ENCODE data around the gene ZSCAN22. TPM values are rescaled to one million over a fixed set of nuclear protein-coding genes. Genes with fewer than 3 reads are reported as not detected.

Gene ZSCAN22
- total and polyA plus RNA-seq, 2 of the 4 experiments (the other 2 are of a cell fraction), result 2.2 to 2.5 TPM

DNA sequence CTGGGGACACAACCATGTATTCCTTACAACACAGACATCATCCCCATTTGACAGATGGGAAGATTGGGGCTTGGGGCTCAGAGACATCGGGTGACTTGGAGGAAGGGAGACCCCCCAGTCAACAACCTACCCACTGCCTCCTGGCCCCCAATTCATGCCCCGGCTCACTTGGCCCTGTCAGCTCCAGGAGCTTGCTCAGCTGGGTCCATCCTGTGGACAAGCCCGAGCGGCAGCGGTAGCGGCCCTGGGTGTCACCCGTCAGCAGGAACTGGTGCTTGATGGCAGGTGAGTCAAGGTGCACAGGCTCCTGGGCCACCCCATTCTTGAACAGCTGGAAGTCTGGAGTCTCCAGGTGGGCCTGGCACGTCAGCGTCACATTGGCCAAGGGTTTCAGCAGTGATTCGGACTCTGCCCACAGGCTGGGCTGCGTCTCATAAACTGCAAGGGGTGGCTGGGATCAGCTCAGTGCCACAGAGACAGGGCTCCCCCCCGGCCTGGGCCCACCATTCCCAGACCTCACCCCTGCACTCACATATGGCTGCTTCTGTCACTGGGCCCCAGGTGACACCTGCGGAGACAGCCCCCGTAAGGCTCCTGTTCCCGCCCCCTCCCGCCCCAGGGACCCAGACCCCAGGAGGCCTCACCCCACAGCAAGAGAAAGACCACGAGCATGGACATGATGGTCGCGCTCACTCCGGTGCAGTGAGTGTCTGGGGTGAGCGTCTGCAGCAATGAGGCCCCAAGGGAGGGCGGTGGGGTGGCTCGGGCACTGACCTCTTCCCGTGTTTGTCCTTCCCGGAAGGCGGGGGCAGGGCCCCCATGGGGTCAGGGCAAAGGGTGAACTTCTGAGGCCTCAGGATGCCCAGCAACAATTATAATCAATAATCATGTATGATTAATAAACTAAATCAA, 26.2 kb downstream of the ZSCAN22 start, which contains the start of gene A1BG:
Gene A1BG, minus strand, starts transcription at position 733 of the 912 bp plus-strand sequence. Its CDS starts 55 bp downstream, at position 678.
- Histone ChIP-seq H2BK120ac (ENCODE audit: low read depth, low read length) (no peak within 1 kb of the TSS), H4K8ac (ENCODE audit: low read depth in 2 of 2, low read length in 2 of 2) (no peak within 1 kb of the TSS), H3K9me3 (ENCODE audit: control insufficient read depth, insufficient read depth, low read length) (no peaks in the 10 kb centered on the region), H3K14ac (replicated peaks; ENCODE audit: low read depth, low read length) (no peak within 1 kb of the TSS), H3K27me3 (ENCODE audit: control insufficient read depth, insufficient read depth, low read length) (peaks cover 9% of the 10 kb centered on the region), H3K23ac (ENCODE audit: low read depth, low read length) (no peak within 1 kb of the TSS), H3K4me1 (ENCODE audit: control insufficient read depth, insufficient read depth, low read length) (peaks cover 11% of the 10 kb centered on the region), H2AFZ (replicated peaks; ENCODE audit: low read length, poor library complexity) (no peak within 1 kb of the TSS), H2BK15ac (ENCODE audit: low read depth, low read length) (no peak within 1 kb of the TSS), H3K4me2 (ENCODE audit: low read depth, low read length) (no peak within 1 kb of the TSS), H3K4ac (ENCODE audit: low read depth, low read length) (no peak within 1 kb of the TSS), H2AK5ac (ENCODE audit: low read depth, low read length) (no peak within 1 kb of the TSS), H3K36me3 (ENCODE audit: control insufficient read depth, insufficient read depth, low read length) (peaks cover 11% of the 10 kb centered on the region; the same call in 1 of the 2 replicates), H3K18ac (ENCODE audit: low read depth, low read length) (no peak within 1 kb of the TSS), H3K27ac (ENCODE audit: insufficient read depth, low read length) (no peak within 1 kb of the TSS), H3K79me1 (ENCODE audit: low read depth in 1 of 2, low read length in 2 of 2) (peaks cover 5 to 30% of the 10 kb centered on the region in 2 experiments), H3K9ac (ENCODE audit: low read depth, low read length) (no peak within 1 kb of the TSS), H3K4me3 (ENCODE audit: insufficient read depth, low read depth, low read length) (no peak within 1 kb of the TSS), H2AK9ac (replicated peaks; ENCODE audit: low read depth, low read length, poor library complexity) (peak within 1 kb of the TSS; percentile 65), H4K91ac (ENCODE audit: insufficient read depth, low read depth, low read length) (no peak within 1 kb of the TSS), H4K5ac (ENCODE audit: low read depth, low read length) (no peak within 1 kb of the TSS), H4K20me1 (ENCODE audit: insufficient read depth, low read length) (peaks cover 8% of the 10 kb centered on the region), H2BK20ac (ENCODE audit: low read depth, low read length) (no peak within 1 kb of the TSS), H3K9me1 (ENCODE audit: insufficient read depth, low read length) (peaks cover 4% of the 10 kb centered on the region; the same call in 1 of the 2 replicates), H2BK5ac (ENCODE audit: low read depth, low read length, poor library complexity, severe bottlenecking) (no peak within 1 kb of the TSS), H3K56ac (ENCODE audit: extremely low read depth, insufficient read depth, low read length) (no peak within 1 kb of the TSS)
- dilution Hi-C loops (cut with HindIII; ENCODE audit: low sequenced_read_pairs, unreplicated experiment), result no loop called here
- WGBS, 2 experiments (ENCODE audit: extremely low coverage in 2 of 2, insufficient read length in 1 of 2), result 93% methylated on average over 9 of the region's 26 CpGs; no CpG with 5 or more reads in 1 of the 2 experiments
- ATAC-seq (ENCODE audit: low read depth), result no peak
- ChIA-PET CTCF (no interaction called here), POLR2A (ENCODE audit: unreplicated experiment) (no interaction called here)
- no TSS peak for BruUV-seq (replicated peaks)
- no peak for DNase-seq
- intact Hi-C loops (cut with micrococcal nuclease), result no loop called here
- in situ Hi-C loops (cut with MboI; ENCODE audit: low sequenced_read_pairs), result no loop called here
- TF ChIP-seq, protein P1, sequence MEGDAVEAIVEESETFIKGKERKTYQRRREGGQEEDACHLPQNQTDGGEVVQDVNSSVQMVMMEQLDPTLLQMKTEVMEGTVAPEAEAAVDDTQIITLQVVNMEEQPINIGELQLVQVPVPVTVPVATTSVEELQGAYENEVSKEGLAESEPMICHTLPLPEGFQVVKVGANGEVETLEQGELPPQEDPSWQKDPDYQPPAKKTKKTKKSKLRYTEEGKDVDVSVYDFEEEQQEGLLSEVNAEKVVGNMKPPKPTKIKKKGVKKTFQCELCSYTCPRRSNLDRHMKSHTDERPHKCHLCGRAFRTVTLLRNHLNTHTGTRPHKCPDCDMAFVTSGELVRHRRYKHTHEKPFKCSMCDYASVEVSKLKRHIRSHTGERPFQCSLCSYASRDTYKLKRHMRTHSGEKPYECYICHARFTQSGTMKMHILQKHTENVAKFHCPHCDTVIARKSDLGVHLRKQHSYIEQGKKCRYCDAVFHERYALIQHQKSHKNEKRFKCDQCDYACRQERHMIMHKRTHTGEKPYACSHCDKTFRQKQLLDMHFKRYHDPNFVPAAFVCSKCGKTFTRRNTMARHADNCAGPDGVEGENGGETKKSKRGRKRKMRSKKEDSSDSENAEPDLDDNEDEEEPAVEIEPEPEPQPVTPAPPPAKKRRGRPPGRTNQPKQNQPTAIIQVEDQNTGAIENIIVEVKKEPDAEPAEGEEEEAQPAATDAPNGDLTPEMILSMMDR (conservative IDR thresholded peaks at IDR 0.05; ENCODE audit: low read depth, low read length), result no peak
- no peak for TF ChIP-seq RFX5 (IDR thresholded peaks at IDR 0.05; ENCODE audit: low read depth, low read length)
- TF ChIP-seq, protein P2, sequence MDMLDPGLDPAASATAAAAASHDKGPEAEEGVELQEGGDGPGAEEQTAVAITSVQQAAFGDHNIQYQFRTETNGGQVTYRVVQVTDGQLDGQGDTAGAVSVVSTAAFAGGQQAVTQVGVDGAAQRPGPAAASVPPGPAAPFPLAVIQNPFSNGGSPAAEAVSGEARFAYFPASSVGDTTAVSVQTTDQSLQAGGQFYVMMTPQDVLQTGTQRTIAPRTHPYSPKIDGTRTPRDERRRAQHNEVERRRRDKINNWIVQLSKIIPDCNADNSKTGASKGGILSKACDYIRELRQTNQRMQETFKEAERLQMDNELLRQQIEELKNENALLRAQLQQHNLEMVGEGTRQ (IDR thresholded peaks at IDR 0.05; ENCODE audit: low read depth, low read length), result no peak
